Endometrium (tissue), 2 donors: ENCODE measurements around the gene LCE1A.

Source experiments
- FAIRE-seq: peaks from 2 replicates; lab custom pipeline; 2012; peaks lifted over from hg19 to GRCh38; lab: Jason Lieb, UNC
- donor health status: control.
- donor health status: control.

Gene LCE1A

DNA sequence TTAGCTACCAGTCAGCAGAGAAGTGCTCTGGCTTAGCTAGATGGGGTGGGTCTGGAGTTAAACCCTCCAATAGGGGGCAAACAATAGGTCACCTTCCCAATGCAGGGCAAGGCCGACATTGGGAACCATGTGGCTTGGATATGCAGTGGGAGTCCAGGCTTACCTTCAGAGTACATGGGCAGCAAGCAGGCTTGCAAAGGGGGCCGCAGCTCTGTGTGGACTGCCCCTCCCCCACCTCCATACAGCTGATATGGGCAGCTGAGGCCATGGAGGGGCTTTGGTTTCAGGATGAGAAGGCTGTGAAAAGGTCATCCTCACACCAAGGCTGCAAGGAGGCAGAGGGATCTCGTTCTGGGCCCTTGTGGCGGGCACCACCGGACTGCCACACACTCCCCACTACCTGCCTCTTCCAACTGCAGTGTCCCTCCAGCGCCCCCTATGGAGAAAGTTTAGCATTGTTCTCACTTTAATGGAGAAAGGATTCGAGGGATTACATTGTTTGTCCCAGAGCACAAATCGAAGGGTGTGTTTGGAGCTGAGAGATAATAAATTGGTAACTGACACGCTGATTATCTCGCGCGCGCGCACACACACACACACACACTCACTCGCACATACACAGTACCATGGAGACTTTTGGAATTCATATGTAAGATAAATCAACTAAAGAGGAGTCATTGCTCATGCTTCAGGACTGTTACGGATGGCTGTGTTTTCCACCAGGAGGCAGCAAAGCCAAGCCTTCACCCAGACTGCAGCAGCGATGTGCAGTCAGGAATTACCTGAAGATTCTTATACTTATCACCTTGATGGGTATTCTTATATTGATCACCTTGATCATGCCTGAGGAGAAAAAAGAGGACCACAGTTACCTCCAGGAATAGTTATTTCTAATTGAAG lies 43.8 kb downstream of the LCE1A start:
- FAIRE-seq, result no peak

DNA sequence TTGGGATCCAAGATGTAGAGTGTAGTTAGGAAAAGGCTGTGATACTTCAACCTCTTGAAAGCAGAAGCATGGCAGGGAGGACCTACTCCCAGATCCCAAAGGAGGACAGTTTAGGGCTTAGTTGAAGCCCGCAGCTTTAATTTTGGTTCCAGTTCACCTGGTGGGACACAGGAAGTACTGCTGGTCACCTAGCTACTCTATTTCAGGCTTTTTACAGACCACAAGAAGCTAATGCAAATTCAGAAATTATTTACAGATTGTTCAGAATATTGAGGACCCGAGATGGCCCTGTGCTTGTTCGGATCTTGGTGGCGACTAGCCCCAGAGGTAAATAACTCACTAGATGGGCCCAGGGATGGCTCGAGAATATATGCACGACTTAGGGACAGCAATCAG lies 44.5 kb downstream of the LCE1A start:
- FAIRE-seq, result no peak

DNA sequence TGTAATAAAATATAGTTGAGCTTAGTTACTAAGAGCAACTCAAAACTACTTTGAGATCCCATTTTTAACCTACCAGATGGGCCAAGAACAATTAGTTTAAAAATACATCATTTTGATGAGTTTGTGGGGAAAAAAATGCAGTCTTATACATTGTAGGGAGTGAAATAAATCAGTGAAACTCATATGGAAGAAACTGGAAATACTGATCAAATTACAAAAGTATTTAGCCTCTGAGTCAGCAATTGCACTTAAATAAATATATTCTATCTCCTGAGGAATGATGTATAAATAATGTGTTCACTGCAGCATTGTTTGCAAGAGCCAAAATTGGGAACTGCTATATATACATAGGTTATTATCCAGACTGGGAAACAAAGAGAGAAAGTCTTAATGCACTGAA lies 46.2 kb downstream of the LCE1A start:
- no peak for FAIRE-seq

DNA sequence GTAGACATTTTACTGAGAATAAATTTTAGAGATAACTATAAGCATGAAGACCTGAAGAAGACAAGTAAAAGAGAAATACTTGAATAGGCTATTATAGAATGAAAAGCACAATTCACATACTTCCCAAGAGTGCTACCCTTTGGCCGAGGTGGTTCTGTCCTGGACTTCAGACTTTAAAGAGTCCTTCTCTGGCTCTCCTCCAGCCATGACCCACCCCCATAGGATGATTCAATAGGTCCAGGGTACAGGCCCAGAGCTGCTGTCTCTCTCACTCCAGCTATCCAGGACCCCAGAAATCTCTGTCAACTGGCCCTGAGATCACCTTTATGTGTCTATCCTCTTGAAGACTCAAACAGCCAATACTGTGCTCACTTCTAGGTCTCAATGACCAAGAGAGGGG lies 49.6 kb downstream of the LCE1A start:
- no peak for FAIRE-seq
